SK-N-SH (cell line): Measurements from ENCODE around the gene SLC25A26. TPM values are rescaled to one million over a fixed set of nuclear protein-coding genes. Genes with fewer than 3 reads are reported as not detected.

ENCODE experiments used
- CTCF ChIA-PET: fragments of 300-600, 350-600 bp; formaldehyde crosslinking; extraction: SDS; loops from one replicate; lab custom pipeline; 2021; lab: Yijun Ruan, JAX
- POLR2A ChIA-PET: fragments of 350-600 bp; sonication (Branson Sonifier 250); formaldehyde crosslinking; extraction: SDS; loops from one replicate; lab custom pipeline; 2020; ENCODE audit warnings: antibody characterized with exemption, inconsistent platforms; lab: Yijun Ruan, JAX
- DNase-seq: peaks from one replicate; pipeline ENCODE4 v3.0.0; 2012
- H2AFZ ChIP-seq: fragments of 200-600 bp; sonication (generic); 2 replicates; pipeline ENCODE4 v1.8.1; 2016; ENCODE audit warnings: antibody characterized with exemption, mild to moderate bottlenecking, low read depth
- H3F3A ChIP-seq: fragments of 200-600 bp; sonication (generic); replicated peaks from 2 replicates; pipeline ENCODE3; 2016; ENCODE audit warnings: antibody characterized with exemption, mild to moderate bottlenecking; ENCODE audit not compliant: insufficient read depth
- H3K27ac ChIP-seq, 2 experiments: fragments of 200-500 bp in 1 of 2; fragments of 200-600 bp in 1 of 2; sonication (Bioruptor generic) in 1 of 2; sonication (generic), shearing (Covaris generic) in 1 of 2; 2 replicates each; pipeline versions ENCODE4 v1.5.1 to v1.6.1; 2014 to 2016; ENCODE audit warnings: low read depth in 2 of 2, inconsistent platforms in 1 of 2, low read length in 1 of 2, mild to moderate bottlenecking in 1 of 2, mixed read lengths in 1 of 2
- H3K27me3 ChIP-seq: fragments of 200-600 bp; sonication (generic), shearing (Covaris generic); 2 replicates; pipeline ENCODE4 v1.6.1; 2016; ENCODE audit warnings: mixed run types; ENCODE audit not compliant: insufficient read depth
- H3K36me3 ChIP-seq, 2 experiments: fragments of 200-500 bp in 1 of 2; fragments of 200-600 bp in 1 of 2; sonication (Bioruptor generic) in 1 of 2; sonication (generic) in 1 of 2; replicated peaks in 1 of 2; 2 replicates each; pipeline versions ENCODE3 to v1.5.1; 2014 to 2016; ENCODE audit warnings: low read length in 1 of 2, mild to moderate bottlenecking in 1 of 2; ENCODE audit not compliant: insufficient read depth in 2 of 2, control insufficient read depth in 1 of 2
- H3K4me1 ChIP-seq, 2 experiments: fragments of 200-500 bp in 1 of 2; fragments of 200-600 bp in 1 of 2; sonication (Bioruptor generic) in 1 of 2; sonication (generic), shearing (Covaris generic) in 1 of 2; 2 replicates each; pipeline versions ENCODE4 v1.5.1 to v1.6.1; 2014 to 2016; ENCODE audit warnings: low read depth in 1 of 2, low read length in 1 of 2, mixed run types in 1 of 2; ENCODE audit not compliant: insufficient read depth in 2 of 2, control insufficient read depth in 1 of 2
- H3K4me2 ChIP-seq: fragments of 200-600 bp; sonication (generic), shearing (Covaris generic); 2 replicates; pipeline ENCODE4 v1.6.1; 2017; ENCODE audit warnings: mixed run types
- H3K4me3 ChIP-seq, 2 experiments: fragments of 200-500 bp in 1 of 2; fragments of 200-600 bp in 1 of 2; sonication (Bioruptor generic) in 1 of 2; sonication (generic), shearing (Covaris generic) in 1 of 2; 2 replicates each; pipeline versions ENCODE4 v1.5.1 to v1.8.1; 2014 to 2016; ENCODE audit warnings: low read depth in 2 of 2, inconsistent platforms in 1 of 2, low read length in 1 of 2, mild to moderate bottlenecking in 1 of 2, mixed read lengths in 1 of 2, moderate library complexity in 1 of 2
- H3K79me2 ChIP-seq: fragments of 200-600 bp; sonication (generic); 2 replicates; pipeline ENCODE4 v1.8.1; 2017; ENCODE audit warnings: mild to moderate bottlenecking; ENCODE audit not compliant: insufficient read depth
- H3K9ac ChIP-seq: fragments of 200-600 bp; sonication (generic); 2 replicates; pipeline ENCODE4 v1.6.1; 2017; ENCODE audit warnings: mixed run types
- H3K9me2 ChIP-seq: fragments of 200-600 bp; sonication (generic); 2 replicates; pipeline ENCODE4 v1.6.1; 2017; ENCODE audit warnings: mixed run types
- H3K9me3 ChIP-seq: fragments of 200-600 bp; sonication (generic); 2 replicates; pipeline ENCODE4 v1.6.1; 2017; ENCODE audit warnings: mixed run types, mild to moderate bottlenecking, moderate library complexity
- H4K20me1 ChIP-seq: fragments of 200-600 bp; sonication (generic); 2 replicates; pipeline ENCODE4 v1.6.1; 2017; ENCODE audit warnings: mild to moderate bottlenecking, mixed run types; ENCODE audit not compliant: insufficient read depth
- CHD2 ChIP-seq: fragments of 150-350 bp; IDR thresholded peaks from 2 replicates; pipeline ENCODE4 v1.6.1; 2018; ENCODE audit warnings: low read length; ENCODE audit not compliant: partially characterized antibody
- EZH2phosphoT487 ChIP-seq: fragments of 200-600 bp; sonication (generic); IDR thresholded peaks from 2 replicates; pipeline ENCODE4 v1.6.1; 2017; ENCODE audit warnings: low read depth, mixed run types, mild to moderate bottlenecking, antibody characterized with exemption, moderate library complexity, borderline replicate concordance
- FOXJ3 ChIP-seq: sonication (generic); formaldehyde crosslinking; IDR thresholded peaks from 2 replicates; pipeline ENCODE4 v1.5.1; 2020; ENCODE audit warnings: mild to moderate bottlenecking, missing genetic modification reagents
- MEF2A ChIP-seq: IDR thresholded peaks from 2 replicates; pipeline ENCODE4 v1.4.0; 2012; ENCODE audit warnings: low read depth, borderline replicate concordance
- MXI1 ChIP-seq: IDR thresholded peaks from 2 replicates; pipeline ENCODE4 v1.6.1; 2012; ENCODE audit warnings: mild to moderate bottlenecking, low read depth, low read length, improper control_type of control experiment
- NFIC ChIP-seq: IDR thresholded peaks from 2 replicates; pipeline ENCODE4 v1.4.0; 2012; ENCODE audit warnings: borderline replicate concordance
- NRF1 ChIP-seq: IDR thresholded peaks from 2 replicates; pipeline ENCODE4 v1.6.1; 2012; ENCODE audit warnings: low read depth, mild to moderate bottlenecking, low read length
- POLR2AphosphoS5 ChIP-seq: IDR thresholded peaks from 2 replicates; pipeline ENCODE4 v1.6.1; 2012; ENCODE audit warnings: low read depth, low read length
- RAD21 ChIP-seq: IDR thresholded peaks from 2 replicates; pipeline ENCODE4 v1.6.1; 2012; ENCODE audit warnings: mild to moderate bottlenecking, low read length
- RXRA ChIP-seq: IDR thresholded peaks from 2 replicates; pipeline ENCODE4 v1.4.0; 2012; ENCODE audit warnings: low read depth, mild to moderate bottlenecking, borderline replicate concordance
- TEAD4 ChIP-seq: IDR thresholded peaks from 2 replicates; pipeline ENCODE4 v1.4.0; 2012; ENCODE audit warnings: mild to moderate bottlenecking, borderline replicate concordance; ENCODE audit not compliant: insufficient read depth
- whole genome bisulfite sequencing: methylation state at CpG from one replicate; pipeline ENCODE4 v1.1.6; 2017; ENCODE audit warnings: low lambda C conversion rate; 5-methylcytosine and 5-hydroxymethylcytosine counted together
- polyA plus RNA-seq, 3 experiments: library from polyadenylated mRNA; depleted of rRNA; stranded (reverse); fragments of >200 nt; gene quantifications; 2 replicates each; pipeline ENCODE4 v1.2.3, GENCODE V29; 2012
- TF ChIP-seq, protein P1 (sequence below): fragments of 150-350 bp; IDR thresholded peaks from 2 replicates; pipeline ENCODE4 v1.6.1; 2017; ENCODE audit warnings: antibody characterized with exemption, low read length, low read depth, borderline replicate concordance
- TF ChIP-seq, protein P2 (sequence below): IDR thresholded peaks from 2 replicates; pipeline ENCODE4; 2012
- TF ChIP-seq, protein P3 (sequence below): IDR thresholded peaks from 2 replicates; pipeline ENCODE4 v1.4.0; 2012; ENCODE audit warnings: low read depth, borderline replicate concordance
- TF ChIP-seq, protein P4 (sequence below): fragments of 200-600 bp; sonication (generic); IDR thresholded peaks from 2 replicates; pipeline ENCODE4 v1.6.1; 2017; ENCODE audit warnings: antibody characterized with exemption, mild to moderate bottlenecking, moderate library complexity
- TF ChIP-seq, protein P5 (sequence below): IDR thresholded peaks from 2 replicates; pipeline ENCODE4 v1.4.0; 2012; ENCODE audit warnings: low read depth
- TF ChIP-seq, protein P6 (sequence below): IDR thresholded peaks from 2 replicates; pipeline ENCODE4 v1.4.0; 2012; ENCODE audit warnings: low read depth, borderline replicate concordance

The SLC25A26 gene
- polyA plus RNA-seq, 1 of the 3 experiments (the other 2 are of a cell fraction): 31.8 TPM

DNA sequence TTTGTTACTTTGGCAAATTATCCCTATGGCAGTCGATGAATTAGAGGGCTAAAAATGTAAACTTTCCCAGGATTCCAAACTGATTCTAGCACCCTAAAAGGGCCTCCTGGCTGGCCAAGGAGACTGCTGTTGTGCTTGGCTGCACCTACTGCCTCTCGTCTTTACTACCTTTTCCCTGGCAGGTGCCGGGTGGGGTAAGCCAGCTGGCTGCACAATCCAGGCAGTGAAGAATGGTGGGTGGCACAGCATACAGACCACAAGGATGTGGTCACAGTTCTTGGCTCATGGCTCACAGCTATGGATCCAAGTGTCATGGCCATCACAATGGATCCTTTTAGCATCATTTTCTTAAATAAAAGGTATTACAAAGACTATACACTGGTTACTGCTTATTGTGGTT, 20.7 kb upstream of the SLC25A26 start:
- Histone ChIP-seq H3K9me2 (no peaks in the 10 kb centered on the region), H3K9me3 (no peaks in the 10 kb centered on the region), H3K4me2 (no peak overlapping the region), H3K4me3 (no peak overlapping the region), H3K27me3 (no peaks in the 10 kb centered on the region), H3F3A (peaks cover 4% of the 10 kb centered on the region), H3K27ac (no peak overlapping the region), H3K4me1 (peaks cover 2 to 3% of the 10 kb centered on the region in 2 experiments; a peak in 2 of 4 replicates), H3K79me2 (no peaks in the 10 kb centered on the region), H2AFZ (no peak overlapping the region), H3K9ac (no peak overlapping the region), H4K20me1 (no peaks in the 10 kb centered on the region), H3K36me3 (no peaks in the 10 kb centered on the region)
- DNase-seq: no peak
- ChIA-PET POLR2A (no interaction called here), CTCF (interaction anchor here (0.7 kb wide), 2 partner anchors 186 to 520 kb away, joined by 3 read pairs; no protein-coding TSS in a partner anchor)
- TF ChIP-seq, protein P1, sequence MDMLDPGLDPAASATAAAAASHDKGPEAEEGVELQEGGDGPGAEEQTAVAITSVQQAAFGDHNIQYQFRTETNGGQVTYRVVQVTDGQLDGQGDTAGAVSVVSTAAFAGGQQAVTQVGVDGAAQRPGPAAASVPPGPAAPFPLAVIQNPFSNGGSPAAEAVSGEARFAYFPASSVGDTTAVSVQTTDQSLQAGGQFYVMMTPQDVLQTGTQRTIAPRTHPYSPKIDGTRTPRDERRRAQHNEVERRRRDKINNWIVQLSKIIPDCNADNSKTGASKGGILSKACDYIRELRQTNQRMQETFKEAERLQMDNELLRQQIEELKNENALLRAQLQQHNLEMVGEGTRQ: no peak
- TF ChIP-seq EZH2phosphoT487 (no peak), RAD21 (no peak), MEF2A (no peak), CHD2 (no peak), RXRA (no peak), TEAD4 (no peak)
- 39% methylated on average over 2 of the region's 3 CpGs for WGBS

DNA sequence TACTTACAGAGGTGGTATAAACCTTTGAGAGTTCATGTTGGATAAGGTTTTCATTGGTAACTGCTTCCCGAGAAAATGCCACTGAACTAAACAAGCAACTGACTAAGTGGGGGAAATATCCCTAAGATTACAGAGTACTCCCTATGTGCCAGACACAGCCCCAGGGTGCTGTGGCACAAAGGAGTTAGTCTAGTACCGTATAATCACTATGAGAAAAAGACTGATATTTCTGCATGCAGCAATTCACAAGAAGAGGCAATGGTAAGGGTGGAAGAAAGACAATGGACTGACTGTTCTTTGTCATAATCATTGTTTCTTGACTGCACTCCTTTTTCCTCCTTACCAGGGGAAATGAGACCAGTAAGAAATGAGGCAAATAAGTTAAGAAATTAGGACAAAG, 20.0 kb upstream of the SLC25A26 start:
- peaks cover 4% of the 10 kb centered on the region for H3F3A ChIP-seq
- WGBS: 60% methylated on average over 2 of the region's 2 CpGs
- no peak for DNase-seq

More for the DNA sequence above, 20.0 kb upstream of the SLC25A26 start:
- Histone ChIP-seq H3K9me2 (no peaks in the 10 kb centered on the region), H3K4me2 (no peak overlapping the region), H3K9me3 (no peaks in the 10 kb centered on the region), H2AFZ (no peak overlapping the region), H3K27me3 (no peaks in the 10 kb centered on the region), H3K27ac (no peak overlapping the region), H3K4me3 (no peak overlapping the region), H3K79me2 (no peaks in the 10 kb centered on the region), H3K9ac (no peak overlapping the region)
- CTCF ChIA-PET: interaction anchor here (0.7 kb wide), 1 partner anchor 186 kb away, joined by 3 read pairs; no protein-coding TSS in a partner anchor
- TF ChIP-seq, protein P2, sequence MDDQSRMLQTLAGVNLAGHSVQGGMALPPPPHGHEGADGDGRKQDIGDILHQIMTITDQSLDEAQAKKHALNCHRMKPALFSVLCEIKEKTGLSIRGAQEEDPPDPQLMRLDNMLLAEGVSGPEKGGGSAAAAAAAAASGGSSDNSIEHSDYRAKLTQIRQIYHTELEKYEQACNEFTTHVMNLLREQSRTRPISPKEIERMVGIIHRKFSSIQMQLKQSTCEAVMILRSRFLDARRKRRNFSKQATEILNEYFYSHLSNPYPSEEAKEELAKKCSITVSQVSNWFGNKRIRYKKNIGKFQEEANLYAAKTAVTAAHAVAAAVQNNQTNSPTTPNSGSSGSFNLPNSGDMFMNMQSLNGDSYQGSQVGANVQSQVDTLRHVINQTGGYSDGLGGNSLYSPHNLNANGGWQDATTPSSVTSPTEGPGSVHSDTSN: no peak
- TF ChIP-seq TEAD4: no peak
- TF ChIP-seq, protein P3, sequence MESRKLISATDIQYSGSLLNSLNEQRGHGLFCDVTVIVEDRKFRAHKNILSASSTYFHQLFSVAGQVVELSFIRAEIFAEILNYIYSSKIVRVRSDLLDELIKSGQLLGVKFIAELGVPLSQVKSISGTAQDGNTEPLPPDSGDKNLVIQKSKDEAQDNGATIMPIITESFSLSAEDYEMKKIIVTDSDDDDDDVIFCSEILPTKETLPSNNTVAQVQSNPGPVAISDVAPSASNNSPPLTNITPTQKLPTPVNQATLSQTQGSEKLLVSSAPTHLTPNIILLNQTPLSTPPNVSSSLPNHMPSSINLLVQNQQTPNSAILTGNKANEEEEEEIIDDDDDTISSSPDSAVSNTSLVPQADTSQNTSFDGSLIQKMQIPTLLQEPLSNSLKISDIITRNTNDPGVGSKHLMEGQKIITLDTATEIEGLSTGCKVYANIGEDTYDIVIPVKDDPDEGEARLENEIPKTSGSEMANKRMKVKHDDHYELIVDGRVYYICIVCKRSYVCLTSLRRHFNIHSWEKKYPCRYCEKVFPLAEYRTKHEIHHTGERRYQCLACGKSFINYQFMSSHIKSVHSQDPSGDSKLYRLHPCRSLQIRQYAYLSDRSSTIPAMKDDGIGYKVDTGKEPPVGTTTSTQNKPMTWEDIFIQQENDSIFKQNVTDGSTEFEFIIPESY: no peak
- TF ChIP-seq NRF1: no peak
- TF ChIP-seq RAD21: no peak
- TF ChIP-seq, protein P4, sequence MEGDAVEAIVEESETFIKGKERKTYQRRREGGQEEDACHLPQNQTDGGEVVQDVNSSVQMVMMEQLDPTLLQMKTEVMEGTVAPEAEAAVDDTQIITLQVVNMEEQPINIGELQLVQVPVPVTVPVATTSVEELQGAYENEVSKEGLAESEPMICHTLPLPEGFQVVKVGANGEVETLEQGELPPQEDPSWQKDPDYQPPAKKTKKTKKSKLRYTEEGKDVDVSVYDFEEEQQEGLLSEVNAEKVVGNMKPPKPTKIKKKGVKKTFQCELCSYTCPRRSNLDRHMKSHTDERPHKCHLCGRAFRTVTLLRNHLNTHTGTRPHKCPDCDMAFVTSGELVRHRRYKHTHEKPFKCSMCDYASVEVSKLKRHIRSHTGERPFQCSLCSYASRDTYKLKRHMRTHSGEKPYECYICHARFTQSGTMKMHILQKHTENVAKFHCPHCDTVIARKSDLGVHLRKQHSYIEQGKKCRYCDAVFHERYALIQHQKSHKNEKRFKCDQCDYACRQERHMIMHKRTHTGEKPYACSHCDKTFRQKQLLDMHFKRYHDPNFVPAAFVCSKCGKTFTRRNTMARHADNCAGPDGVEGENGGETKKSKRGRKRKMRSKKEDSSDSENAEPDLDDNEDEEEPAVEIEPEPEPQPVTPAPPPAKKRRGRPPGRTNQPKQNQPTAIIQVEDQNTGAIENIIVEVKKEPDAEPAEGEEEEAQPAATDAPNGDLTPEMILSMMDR: no peak
- no peak for TF ChIP-seq EZH2phosphoT487
- TF ChIP-seq FOXJ3 (CRISPR knock-in tag): no peak
- no peak for TF ChIP-seq NFIC
- TF ChIP-seq POLR2AphosphoS5: no peak
- TF ChIP-seq CHD2: no peak
- TF ChIP-seq, protein P5, sequence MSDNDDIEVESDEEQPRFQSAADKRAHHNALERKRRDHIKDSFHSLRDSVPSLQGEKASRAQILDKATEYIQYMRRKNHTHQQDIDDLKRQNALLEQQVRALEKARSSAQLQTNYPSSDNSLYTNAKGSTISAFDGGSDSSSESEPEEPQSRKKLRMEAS: no peak
- TF ChIP-seq MXI1: no peak
- TF ChIP-seq, protein P6, sequence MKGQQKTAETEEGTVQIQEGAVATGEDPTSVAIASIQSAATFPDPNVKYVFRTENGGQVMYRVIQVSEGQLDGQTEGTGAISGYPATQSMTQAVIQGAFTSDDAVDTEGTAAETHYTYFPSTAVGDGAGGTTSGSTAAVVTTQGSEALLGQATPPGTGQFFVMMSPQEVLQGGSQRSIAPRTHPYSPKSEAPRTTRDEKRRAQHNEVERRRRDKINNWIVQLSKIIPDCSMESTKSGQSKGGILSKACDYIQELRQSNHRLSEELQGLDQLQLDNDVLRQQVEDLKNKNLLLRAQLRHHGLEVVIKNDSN: no peak
- TF ChIP-seq, all 33 proteins: peak for 0
- Histone ChIP-seq H3K36me3 (no peaks in the 10 kb centered on the region), H4K20me1 (no peaks in the 10 kb centered on the region), H3K4me1 (peaks cover 0 to 3% of the 10 kb centered on the region in 2 experiments; a peak in 1 of 4 replicates)
- POLR2A ChIA-PET: no interaction called here
